Suprapubic skin (tissue), 4 donors: ENCODE results near the gene PCNX4.

Source experiments
- CTCF ChIP-seq, 2 donors: fragments of 200-600 bp in 1 of 2; fragments of 450-650 bp in 1 of 2; sonication (generic) in 1 of 2; IDR thresholded peaks; one replicate each; pipeline ENCODE4 v1.5.1; 2016 to 2019; ENCODE audit warnings: antibody characterized with exemption in 2 of 2, mild to moderate bottlenecking in 1 of 2, moderate library complexity in 1 of 2
- EP300 ChIP-seq: sonication (generic); formaldehyde crosslinking; IDR thresholded peaks from one replicate; pipeline ENCODE4 v1.6.1; 2017; ENCODE audit warnings: antibody characterized with exemption
- POLR2A ChIP-seq, 2 donors: fragments of 450-650 bp; IDR thresholded peaks; one replicate each; pipeline ENCODE4 v1.6.1; 2017; ENCODE audit warnings: antibody characterized with exemption in 2 of 2, mild to moderate bottlenecking in 2 of 2, moderate library complexity in 2 of 2
- POLR2AphosphoS5 ChIP-seq, 3 donors: sonication (generic); formaldehyde crosslinking; IDR thresholded peaks; one replicate each; pipeline ENCODE4 v1.6.1; 2017; ENCODE audit warnings: antibody characterized with exemption in 3 of 3

- TF ChIP-seq EP300: no peak
- no peak for TF ChIP-seq CTCF (IDR thresholded peaks at IDR 0.05)
- TF ChIP-seq POLR2A (IDR thresholded peaks at IDR 0.05): no peak
- no peak for TF ChIP-seq POLR2AphosphoS5 (IDR thresholded peaks at IDR 0.05)
Observed at GRCh38 chr14:60171690-60172089, 80.0 kb downstream of the PCNX4 start.
